Measurements from ENCODE around the gene LRFN2.

DNA sequence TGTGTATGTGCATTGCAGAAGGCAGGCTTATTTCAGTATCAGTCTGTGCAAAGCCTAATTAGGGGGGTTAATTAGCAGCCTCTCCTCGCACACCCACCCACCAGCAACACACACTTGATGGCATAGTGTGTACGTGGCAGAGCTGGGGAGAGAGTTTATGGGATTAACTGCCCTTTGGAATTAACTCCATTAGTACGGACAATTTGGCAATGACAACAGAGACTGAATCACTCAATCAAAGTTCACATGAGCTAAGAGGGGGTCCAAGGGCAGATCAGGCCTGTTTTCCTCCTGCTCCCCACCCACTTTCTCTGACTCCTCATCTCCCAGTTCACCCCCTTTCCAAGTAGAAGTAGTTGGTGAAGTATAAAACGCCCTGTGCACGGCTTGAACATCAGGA is 69.5 kb downstream of the LRFN2 start:
- TF ChIP-seq POLR2AphosphoS5 (IDR thresholded peaks at IDR 0.05; ENCODE audit: low read depth, low read length) (no peak), TAF1 (IDR thresholded peaks at IDR 0.05; ENCODE audit: low read depth, low read length) (no peak)

Data from GM12891 (cell line).